Kidney tubule cell (primary cell): ENCODE results near the gene KRTAP12-2.

ENCODE experiments used
- DNase-seq: peaks from one replicate; pipeline ENCODE4 v3.0.0-alpha.2; 2018; ENCODE audit warnings: low spot score

Gene KRTAP12-2, protein sequence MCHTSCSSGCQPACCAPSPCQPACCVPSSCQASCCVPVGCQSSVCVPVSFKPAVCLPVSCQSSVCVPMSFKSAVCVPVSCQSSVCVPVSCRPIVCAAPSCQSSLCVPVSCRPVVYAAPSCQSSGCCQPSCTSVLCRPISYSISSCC

GRCh38 chr21:44666401-44667320 is at the start of gene KRTAP12-2:
KRTAP12-2 (minus strand) TSS chr21:44666927; CDS start chr21:44666886, 41 bp downstream.
- no peak for DNase-seq

- DNase-seq: no peak
Observed at GRCh38 chr21:44714905-44715304, 48.2 kb upstream of the KRTAP12-2 start.

GRCh38 chr21:44713846-44714245 is 47.1 kb upstream of the KRTAP12-2 start:
- DNase-seq: no peak

- DNase-seq: no peak
Observed at GRCh38 chr21:44713130-44713529, 46.4 kb upstream of the KRTAP12-2 start.

DNA sequence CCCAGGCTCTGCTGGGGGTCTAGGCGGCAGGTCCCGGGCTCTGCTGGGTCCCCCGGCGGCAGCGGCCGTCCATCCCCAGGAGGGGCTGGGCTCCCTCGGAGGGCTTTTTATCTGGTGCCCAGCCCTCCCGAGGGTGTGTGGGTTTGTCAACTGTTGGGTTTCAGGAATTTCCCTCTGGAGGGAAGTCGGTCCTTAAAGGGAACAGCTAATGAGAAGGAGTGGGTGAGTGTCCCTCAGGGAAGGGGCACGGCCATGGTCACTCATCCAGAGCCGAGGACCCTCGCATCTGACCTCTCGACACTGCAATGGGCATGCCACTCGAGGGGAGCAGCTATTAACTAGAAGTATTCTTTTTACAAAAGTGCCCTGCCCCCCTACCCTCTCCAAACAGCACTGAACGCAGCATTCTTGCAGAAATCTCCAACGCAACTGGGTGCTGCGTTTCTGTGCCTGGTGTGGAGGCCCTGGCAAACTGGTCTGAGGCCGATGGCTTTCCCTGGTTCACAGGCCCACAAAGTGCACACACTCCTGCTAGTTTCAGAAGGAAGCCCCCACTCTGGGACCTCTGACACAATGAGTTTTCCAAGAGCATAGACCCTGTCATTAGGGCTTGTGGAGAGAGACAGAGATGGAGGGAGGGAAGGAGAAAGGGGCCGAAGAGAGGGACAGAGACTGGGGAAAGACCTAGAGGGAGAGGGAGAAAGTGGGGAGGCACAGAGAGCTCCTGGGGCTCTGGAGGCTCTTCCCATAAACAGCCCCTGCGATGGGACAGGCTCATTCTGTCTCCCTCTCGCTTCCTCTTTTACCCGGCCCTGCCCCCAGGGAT is 45.7 kb upstream of the KRTAP12-2 start:
- DNase-seq: no peak

- no peak for DNase-seq
Observed at GRCh38 chr21:44711327-44712202, 44.8 kb upstream of the KRTAP12-2 start, which contains the start of gene TSPEAR. TSPEAR (minus strand) TSS chr21:44711572; CDS start chr21:44711514, 58 bp downstream.

DNA sequence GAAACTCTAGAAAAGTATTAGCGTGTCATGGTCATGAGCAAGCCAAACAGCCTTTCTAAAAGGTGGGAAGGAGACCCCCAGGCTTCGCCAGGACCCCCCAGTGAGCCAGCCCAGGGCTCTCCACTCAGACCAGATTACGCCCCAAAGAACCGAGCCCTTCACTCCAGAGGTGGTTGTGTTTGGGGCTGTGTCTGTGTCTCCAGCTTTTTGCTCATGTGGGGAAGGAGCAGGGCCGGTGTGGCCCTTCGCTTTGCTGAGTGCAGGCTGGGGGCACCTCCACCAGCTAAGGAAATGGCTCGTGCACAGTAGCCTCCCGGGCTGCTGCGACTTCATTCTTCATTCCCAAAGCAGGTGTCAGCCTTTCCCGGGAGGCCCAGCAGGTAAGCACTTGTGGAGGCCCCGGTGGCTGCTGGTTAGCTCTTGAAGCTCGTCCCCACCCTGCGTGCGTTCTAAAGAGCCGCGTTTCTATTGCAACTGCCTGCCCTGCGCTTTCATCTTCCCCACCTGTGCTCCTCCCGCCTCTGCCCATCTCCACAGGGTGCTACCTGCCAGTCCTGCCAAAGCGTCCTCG is 44.1 kb upstream of the KRTAP12-2 start:
- peak; percentile 4 for DNase-seq

GRCh38 chr21:44710294-44710665 is 43.6 kb upstream of the KRTAP12-2 start:
- DNase-seq: no peak

DNA sequence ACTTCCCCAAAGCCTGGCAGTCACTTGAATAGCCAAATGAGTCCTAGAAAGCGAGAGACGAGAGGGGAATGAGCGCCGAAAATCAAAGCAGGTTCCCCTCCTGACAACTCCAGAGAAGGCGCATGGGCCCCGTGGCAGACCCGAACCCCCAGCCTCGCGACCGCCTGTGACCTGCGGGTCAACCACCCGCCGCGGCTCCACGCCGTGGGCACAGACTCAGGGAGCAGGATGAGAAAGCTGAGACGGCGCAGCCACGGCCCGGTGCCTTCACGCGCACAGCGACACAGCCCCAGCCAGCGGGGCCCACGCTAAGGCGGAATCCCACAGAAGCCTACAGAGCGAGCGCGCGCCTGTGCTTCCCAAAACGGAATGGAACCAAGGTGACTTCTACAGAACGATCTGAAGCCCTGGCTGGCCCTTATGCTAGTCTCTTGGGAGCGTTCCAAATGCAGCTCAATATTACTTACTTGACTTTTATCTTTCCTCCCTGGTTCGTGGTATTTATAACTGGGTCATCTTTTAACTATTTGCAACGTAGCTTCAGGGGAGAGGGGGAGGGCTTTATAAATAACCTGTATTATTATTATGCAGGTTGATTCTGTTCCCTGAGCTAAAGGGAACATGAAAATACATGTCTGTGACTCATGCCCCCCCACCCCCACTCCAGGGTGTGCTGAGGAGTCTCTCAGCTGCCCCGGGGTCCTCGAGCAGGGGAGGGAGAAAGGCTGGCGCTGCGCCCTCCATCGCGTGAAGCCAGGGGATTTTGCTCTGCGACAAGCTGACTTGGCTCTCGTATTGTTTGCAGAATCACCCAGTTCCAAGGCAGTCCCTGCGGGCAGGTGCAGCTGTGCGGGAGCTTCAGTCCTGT is 42.9 kb upstream of the KRTAP12-2 start:
- peak; percentile 2 for DNase-seq

- no peak for DNase-seq
Observed at GRCh38 chr21:44708866-44709425, 42.2 kb upstream of the KRTAP12-2 start.

GRCh38 chr21:44708213-44708865 is 41.6 kb upstream of the KRTAP12-2 start:
- DNase-seq: no peak

DNA sequence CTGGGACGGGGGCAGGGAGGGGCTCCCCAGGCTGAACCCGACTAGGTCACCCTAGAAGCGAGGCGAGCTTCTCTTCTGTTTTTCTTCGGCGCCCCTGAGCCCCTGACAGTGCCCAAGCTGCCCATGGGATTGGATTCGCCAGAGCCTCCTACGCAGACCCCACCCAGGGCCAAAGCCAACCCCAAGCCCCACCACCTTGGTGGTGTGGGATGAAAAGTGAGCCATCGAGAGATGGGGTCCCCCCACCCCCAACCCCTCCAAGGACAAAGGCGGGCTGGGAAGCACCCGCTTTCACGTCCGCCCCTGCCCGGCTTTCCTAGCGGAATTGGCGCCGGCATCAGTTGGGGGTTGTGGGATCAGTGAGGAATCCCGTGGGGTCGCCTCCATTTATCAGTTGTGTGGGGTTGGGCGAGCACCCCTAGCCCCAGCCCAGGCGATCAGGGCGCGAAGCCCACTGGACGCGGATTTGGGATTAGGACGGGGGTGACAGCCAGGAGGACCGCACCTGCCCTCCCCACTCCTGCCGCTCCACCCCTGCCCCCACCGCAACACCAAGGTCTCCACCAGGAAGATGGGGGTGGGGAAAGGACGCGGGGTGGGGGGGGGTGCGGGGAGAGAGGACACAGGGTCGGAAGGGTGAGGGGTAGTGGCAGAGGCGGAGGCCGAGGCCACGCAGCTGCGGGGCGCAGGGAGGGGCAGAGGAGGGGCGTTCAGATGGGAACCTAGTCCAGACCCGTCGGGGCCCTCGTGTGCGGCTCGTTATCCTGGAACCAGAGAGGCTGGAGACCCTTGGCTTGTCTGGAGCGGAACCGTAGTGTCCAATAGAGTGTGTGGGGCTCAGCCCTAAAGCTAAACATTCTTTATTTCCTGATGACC is 40.2 kb upstream of the KRTAP12-2 start:
- DNase-seq: no peak

GRCh38 chr21:44706026-44706705 is 39.4 kb upstream of the KRTAP12-2 start:
- no peak for DNase-seq

- DNase-seq: no peak
Observed at GRCh38 chr21:44704636-44705001, 37.9 kb upstream of the KRTAP12-2 start.

- no peak for DNase-seq
Observed at GRCh38 chr21:44703731-44704635, 37.3 kb upstream of the KRTAP12-2 start.

- DNase-seq: no peak
Observed at GRCh38 chr21:44702973-44703730, 36.4 kb upstream of the KRTAP12-2 start.
